GM13976 (cell line): ENCODE measurements around the gene AGL.
"Not testable (repeated sequence)": the region's sequence is repeated elsewhere in the genome, so short reads cannot be mapped to it uniquely, and the experiment has no call there.

ENCODE experiments used
- DNase-seq: peaks from one replicate; pipeline ENCODE4 v3.0.0; 2012; ENCODE audit warnings: low spot score
- in situ Hi-C: fragments of 300-500 bp; cut with MboI; formaldehyde crosslinking; loops from one replicate; pipeline ENCODE4 v1.12.0; 2022; ENCODE audit warnings: low sequenced_read_pairs, mixed read lengths, inconsistent platforms; ENCODE audit not compliant: unreplicated experiment
- TF ChIP-seq, protein P1 (sequence below): IDR thresholded peaks from 2 replicates; pipeline ENCODE4 v1.5.1; 2012; ENCODE audit warnings: borderline replicate concordance, mild to moderate bottlenecking; ENCODE audit not compliant: insufficient read depth; ENCODE audit errors: extremely low read depth, missing control alignments, control extremely low read depth

The AGL gene

DNA sequence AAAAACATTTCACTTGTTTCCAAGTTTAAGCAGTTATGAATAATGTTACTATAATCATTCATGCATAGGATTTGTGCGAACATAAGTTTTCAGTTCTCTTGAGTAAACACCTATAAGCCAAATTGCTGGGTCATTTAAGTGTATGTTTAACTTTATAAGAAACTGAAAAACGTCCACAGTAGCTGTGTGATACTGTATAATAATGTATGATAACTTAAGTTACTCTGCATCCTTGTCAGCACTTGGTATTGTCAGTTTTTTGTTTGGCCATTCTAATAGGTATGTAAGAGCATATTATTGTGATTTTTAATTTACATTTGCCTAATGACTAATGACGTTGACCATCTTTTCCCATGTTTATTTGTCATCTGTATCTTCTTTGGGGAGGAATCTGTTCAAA, 105.2 kb downstream of the AGL start:
- no peak for DNase-seq
- TF ChIP-seq, protein P1, sequence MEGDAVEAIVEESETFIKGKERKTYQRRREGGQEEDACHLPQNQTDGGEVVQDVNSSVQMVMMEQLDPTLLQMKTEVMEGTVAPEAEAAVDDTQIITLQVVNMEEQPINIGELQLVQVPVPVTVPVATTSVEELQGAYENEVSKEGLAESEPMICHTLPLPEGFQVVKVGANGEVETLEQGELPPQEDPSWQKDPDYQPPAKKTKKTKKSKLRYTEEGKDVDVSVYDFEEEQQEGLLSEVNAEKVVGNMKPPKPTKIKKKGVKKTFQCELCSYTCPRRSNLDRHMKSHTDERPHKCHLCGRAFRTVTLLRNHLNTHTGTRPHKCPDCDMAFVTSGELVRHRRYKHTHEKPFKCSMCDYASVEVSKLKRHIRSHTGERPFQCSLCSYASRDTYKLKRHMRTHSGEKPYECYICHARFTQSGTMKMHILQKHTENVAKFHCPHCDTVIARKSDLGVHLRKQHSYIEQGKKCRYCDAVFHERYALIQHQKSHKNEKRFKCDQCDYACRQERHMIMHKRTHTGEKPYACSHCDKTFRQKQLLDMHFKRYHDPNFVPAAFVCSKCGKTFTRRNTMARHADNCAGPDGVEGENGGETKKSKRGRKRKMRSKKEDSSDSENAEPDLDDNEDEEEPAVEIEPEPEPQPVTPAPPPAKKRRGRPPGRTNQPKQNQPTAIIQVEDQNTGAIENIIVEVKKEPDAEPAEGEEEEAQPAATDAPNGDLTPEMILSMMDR: no peak
- in situ Hi-C loops: no loop called here

DNA sequence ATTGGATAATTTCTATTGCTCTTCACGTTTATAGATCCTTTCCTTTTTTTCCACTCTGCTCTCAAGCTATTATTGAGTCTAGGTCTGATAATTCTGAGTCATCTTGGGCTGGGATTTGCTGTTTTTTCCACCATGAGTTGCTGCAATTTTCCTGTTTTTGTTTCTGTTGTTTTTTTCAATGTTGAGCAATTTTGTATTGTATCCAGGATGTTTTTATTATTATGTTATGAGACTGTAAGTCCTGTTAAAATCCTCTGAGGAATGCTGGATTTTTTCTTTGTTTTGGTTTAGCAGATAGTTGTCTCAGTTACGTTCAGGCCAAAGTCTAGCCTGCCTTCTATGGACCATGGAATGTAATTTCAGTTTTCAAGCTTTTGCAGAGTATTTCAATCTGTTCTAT, 106.6 kb downstream of the AGL start:
- in situ Hi-C loops: no loop called here
- no peak for DNase-seq
- TF ChIP-seq, protein P1: no peak

DNA sequence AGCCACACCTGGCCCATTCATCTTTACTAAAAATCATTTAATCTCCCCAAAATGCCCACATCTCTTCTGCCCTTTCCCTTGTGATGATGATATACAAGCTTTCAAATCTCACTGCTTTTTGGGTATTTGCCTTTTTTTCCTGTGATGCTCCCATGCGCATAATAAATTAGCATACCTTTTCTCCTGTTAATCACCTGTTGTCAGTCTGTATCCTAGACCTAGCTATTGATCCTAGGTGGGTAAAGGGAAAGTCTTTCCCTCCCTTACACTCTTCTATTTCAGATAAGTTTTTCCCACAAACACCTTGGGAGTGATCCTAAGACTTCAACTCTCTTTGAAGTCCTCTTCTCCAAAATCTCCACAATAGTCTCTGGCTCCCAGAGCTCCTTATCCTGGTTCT, 107.7 kb downstream of the AGL start:
- TF ChIP-seq, protein P1: no peak
- in situ Hi-C loops: no loop called here
- no peak for DNase-seq

DNA sequence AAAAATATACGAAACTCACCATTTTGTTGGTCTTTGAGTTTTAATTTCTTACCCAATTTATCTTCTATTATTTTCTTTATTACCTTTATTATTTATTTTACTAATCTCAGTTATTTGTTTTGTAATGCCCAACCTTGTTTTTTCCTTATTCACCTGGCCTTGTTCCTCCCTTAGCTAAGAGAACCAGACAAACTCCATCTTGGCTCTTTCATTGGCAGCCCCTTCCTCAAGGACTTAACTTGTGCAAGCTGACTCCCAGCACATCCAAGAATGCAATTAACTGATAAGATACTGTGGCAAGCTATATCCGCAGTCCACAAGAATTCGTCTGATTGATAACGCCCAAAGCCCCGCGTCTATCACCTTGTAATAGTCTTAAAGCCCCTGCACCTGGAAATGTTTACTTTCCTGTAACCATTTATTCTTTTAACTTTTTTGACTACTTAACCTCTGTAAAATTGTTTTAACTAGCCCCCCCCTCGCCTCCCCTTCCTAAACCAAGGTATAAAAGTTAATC, 109.1 kb downstream of the AGL start:
- in situ Hi-C loops, DNase-seq: not testable (repeated sequence)

DNA sequence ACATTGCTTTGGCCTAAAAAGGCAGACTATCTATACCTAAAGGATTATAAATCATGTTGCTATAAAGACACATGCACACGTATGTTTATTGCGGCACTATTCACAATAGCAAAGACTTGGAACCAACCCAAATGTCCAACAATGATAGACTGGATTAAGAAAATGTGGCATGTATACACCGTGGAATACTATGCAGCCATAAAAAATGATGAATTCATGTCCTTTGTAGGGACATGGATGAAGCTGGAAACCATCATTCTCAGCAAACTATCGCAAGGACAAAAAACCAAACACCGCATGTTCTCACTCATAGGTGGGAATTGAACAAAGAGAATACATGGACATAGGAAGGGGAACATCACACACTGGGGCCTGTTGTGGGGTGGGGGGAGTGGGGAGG, 110.1 kb downstream of the AGL start:
- DNase-seq, in situ Hi-C loops: not testable (repeated sequence)

DNA sequence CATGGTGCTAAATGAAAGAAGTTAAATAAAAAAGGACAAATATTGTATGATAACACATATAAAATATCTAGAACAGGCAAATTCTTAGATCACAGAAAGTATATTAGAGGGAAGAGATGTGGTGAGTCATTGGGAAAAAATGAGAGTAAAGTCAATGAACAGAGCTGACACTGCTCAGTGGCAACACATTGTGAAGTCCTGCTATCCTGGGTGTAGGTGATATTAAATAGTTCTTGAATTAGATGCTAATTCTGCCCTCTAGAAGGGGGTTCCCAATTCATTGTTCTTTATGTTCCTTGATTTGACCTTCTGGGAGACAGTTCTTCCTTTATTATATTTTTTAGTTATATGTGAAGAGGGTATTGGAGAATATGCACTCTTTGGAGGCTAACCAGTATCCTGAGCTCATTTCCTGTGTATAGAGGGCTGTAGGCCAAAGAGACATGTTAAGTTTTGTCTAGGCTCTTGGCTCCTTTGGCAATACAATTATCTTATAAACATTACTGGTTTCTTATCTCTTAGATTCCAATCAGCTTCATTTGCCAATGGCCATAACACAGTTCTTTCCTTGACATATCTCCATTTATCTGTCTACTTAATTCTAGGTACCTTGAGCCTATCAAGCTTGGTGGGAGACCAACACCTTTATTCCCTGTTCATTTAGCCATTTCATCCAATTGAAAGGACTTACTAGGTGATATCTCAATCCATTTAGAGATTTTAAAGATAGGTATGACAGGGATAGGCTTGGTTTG, 113.1 kb downstream of the AGL start:
- in situ Hi-C loops: no loop called here
- TF ChIP-seq, protein P1: no peak
- no peak for DNase-seq

DNA sequence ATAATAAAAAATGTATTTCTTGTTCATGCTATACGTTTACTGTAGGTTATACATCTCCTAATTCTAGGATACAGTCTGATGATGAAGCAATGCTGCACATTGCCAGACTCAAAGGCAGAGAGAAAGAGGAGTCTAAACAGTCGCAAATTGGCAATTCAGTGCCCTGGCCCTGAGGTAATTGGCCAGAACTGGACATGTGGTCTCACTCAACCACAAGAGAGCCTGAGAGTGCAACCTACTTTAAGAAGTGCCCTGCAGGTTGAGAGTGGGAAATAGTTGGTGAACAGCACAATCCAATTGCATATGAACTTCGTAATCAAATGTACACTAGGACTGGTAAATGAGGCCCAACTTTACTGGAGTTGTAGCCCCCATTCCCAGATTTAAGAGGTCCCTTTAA, 114.6 kb downstream of the AGL start:
- TF ChIP-seq, protein P1: no peak
- no peak for DNase-seq
- in situ Hi-C loops: no loop called here
